ENCODE data around the gene CYB561.

Gene CYB561

GRCh38 chr17:63447471-63448009, 1.4 kb upstream of the CYB561 start:
- DNase-seq = no peak

- peak; percentile 37 for DNase-seq
These were observed 806 bp upstream of the CYB561 start for GRCh38 chr17:63446753-63447470.

DNA sequence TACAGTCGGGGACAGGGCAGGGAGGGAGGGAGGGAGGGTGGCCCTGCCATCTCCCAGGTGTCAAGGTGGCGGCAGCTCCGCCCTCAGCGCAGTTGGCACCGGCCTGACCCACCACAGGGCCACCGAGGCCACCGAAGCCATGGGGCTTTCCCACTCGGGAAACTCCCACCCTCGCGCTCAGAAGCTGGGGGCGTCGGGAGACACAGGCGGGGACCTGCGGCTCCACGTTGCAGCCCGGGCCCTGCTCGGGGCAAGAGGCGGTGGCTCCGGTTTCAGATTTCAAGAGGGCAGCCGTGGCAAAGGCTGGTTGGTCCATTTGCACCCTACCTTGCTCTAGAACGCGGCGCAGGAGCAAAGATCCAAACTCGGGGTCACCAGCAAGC, 544 bp downstream of the CYB561 start:
- DNase-seq = peak; percentile 55

DNA sequence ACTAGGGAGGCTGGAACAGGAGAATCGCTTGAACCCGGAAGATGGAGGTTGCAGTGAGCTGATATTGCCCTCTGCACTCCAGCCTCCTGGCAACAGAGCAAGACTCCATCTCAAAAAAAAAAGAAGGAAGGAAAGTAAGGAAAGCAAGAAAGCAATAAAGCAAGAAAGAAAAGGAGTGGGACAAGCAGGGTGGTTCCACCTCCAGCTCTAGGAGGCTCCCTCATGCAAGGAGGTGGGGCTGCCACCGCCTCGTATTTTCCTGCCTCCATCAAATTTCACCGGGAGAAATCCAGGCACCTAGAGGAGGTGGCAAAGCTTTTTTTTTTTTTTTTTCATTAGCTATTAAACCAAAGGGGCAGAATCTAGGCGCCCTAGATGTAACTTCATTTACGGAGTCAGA, 1.0 kb downstream of the CYB561 start:
- DNase-seq = no peak

DNA sequence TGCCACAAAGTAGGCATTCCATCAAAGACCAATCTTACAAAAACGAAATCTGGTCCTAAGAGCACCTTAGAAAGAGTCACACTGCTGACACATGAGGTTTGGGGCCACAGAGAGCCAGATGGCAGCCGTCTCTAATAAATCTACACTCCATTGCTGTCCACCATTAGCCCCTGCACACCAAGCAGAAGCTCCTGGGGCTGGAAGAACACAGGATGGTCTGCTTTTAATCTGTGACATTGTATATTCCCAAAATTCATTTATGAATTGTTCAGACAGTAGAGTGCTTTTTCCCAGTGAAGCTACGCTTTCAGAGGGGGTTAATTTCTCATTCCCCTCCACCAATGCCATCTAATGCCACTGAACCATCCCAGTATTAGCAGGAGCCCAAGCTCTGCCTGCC, 1.6 kb downstream of the CYB561 start:
- no peak for DNase-seq

DNA sequence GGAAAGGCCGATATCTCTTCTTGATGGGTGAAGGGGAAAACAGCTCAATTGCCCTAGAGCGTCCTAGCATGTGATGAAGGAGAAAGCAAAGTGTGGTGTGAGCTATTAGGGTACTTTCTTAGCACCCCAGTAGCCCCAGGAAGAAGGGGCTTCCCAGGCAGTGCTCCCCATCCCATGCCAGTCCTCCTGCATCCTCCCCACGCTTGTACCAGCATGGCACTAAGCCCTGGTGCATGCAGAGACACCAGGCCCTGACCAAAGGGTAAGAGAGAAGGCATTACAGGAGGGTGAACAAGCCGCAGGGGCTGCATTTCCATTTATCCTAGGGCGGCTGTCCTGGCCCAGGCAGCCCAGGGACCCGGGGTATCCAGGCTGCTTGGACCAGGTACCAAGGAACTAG, 3.1 kb downstream of the CYB561 start:
- no peak for DNase-seq

DNA sequence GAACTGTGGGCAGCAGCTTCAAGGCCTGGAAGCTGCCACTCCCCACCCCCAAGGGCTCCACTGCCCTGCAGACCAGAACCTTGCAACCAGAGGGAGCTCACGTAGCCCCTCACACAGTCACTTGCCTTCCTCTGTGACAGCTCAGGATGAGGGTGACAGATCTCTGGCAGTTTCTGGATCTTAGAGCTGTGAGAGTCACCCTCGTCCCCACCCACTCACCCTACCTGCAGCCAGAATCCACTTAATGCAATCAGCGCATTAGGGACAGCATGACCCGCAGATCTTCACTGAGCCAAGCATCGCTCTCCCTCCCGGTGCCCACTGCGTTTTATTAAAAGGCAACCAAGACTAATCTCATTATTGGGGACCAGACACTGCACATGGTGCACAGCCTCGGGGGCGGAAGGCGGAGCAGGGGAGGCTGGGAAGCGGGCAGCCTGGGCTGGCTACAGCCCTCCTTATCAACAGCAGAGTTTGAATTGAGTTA, 3.5 kb downstream of the CYB561 start:
- DNase-seq = no peak

DNA sequence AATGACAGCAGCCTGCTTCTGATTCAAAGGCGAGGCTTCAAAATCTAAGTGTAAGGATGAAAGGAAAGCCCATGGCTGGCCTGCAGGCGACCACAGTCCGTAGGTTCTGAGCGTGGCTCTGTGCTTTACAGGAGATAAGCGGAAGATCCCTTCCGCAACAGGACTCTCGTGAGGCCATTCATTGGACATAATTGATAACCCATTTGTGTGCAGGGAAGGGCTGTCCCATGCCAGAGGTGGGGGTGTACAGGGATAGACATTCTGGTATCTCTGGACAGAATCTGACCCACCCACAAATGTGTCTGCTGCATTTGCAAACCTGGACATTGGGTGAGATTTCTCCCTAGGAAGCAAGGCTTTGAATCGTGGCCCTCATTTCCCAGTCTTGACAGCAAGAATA, 4.0 kb downstream of the CYB561 start:
- no peak for DNase-seq

GRCh38 chr17:63441654-63442053, 4.5 kb downstream of the CYB561 start:
- no peak for DNase-seq

DNA sequence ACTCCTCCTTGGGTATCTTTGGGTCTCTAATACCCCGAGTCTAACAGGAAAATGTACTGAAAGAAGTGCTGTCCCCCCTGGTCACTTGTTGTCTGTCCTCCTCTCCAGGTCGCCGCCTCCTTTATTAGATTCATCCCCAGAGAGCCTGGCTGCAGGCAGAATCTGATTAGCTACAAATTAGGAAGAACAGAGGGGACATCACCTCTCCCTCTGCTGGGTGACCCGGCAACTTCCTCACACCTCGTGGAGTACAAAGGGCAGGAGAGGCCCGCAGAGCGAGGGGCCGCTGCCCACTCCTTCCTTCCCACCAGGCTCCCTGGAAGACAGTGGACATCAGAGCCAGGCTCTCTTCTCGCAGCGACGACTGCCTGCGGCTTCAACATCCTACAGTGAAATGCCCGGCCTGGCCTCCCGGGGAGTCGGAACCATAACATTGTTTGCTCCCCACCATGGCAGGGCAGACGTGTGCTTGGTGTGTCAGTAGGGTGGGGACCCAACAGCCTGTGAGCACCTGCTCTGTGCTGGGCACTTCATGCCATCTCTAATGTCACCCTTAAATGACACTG, 5.3 kb downstream of the CYB561 start:
- no peak for DNase-seq

- DNase-seq = no peak
These were observed 5.9 kb downstream of the CYB561 start for GRCh38 chr17:63440127-63440769.

GRCh38 chr17:63439687-63440086, 6.4 kb downstream of the CYB561 start:
- no peak for DNase-seq

GRCh38 chr17:63438092-63439051, 7.7 kb downstream of the CYB561 start:
- DNase-seq = no peak

DNA sequence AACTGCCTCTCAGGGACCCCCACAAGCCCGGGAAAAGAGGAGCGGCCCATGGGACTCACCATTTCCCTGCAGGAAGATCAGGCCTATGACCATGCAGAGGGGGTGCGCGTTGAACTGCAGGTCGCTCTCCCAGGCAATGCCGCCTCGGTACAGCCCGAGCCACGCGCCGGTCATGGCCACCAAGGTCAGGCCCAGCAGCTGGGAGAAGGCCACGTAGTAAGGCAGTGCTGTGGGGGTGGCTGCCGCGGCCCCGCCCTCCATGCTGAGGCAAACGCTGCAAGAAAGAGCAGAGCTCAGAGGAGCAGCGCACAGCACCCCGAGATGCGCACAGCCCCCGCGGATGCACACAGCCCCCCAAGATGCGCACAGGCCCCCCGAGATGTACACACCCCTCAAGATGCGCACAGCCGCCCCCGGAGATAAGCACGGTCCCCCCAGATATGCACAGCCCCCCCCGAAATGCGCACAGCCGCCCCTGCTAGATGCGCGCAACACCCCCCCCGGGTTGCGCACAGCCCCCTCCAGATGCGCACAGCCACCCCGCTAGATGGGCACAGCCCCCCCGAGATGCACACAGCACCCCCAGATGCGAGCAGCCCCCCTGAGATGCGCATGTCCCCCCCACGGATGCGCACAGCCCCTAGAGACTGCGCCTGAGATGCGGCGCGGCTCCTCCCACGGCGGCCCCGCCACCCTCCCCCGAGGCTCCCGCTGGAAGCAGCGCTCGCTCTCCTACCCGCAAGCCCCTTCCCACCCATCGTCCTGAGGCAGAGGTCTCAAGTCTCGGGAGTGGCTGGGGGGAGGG, 8.6 kb downstream of the CYB561 start:
- DNase-seq = no peak

DNA sequence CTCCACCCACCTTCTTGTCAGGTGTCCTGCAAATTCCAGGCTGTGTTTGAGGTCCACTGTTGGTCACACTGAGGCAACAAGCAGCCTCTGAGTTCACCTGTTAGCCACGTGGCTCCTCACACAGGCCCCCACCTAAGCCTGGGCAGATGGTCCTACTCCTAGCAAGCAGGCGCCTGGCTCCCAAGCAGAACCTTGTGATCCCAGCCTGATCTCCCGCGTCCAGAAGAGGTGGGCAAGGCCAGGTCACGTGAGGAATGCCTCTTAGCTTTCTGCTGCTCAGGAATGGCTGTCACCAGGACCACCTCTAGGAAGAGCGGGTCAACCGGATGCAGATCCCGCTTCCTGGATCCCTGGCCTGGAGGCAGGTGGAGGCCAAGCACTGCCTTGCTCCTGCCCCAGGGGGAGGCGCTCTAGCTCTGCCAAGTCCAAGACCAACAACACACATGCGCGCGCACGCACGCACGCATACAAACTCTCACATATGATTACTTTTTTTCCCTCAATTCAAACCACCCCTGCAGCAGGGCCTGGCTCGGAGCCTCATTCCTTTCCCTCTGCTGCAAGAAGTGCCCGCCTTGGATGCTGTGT, 9.5 kb downstream of the CYB561 start:
- no peak for DNase-seq

- no peak for DNase-seq
These were observed 10.2 kb downstream of the CYB561 start for GRCh38 chr17:63435681-63436522.

DNA sequence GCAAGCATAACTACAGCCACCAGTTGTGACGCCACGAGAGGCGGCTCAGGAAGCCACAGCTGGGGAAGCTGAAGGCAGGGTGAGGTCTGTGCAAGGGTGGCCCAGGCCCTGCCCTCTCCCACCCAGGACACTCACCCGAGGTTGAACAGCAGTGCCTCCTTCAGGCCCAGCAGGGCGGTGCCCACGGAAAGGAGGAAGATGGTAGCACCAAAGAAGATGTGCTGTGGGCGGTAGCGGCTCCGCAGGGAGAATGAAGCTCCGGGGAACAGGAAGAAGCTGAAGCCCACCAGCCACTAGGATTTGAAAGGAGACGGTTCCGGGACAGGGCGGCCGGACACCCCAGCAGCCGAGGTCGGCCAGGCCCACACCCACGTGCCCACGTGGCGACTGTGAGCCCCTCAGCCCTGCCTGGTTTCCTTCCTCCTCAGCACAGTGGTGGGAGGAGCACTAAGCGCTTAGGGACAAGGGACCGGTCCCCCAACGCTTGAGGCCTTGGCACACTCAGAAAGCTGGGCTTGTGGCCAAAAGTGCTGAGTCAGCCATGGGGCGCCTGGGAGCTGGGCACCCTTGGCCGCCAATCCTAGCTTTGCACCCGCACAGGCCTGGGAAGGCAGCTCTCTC, 11.0 kb downstream of the CYB561 start:
- DNase-seq = peak; percentile 51

GRCh38 chr17:63433746-63434591, 12.1 kb downstream of the CYB561 start:
- no peak for DNase-seq
